H9 (cell line): Measurements from ENCODE around the gene TTC27. TPM values are rescaled to one million over a fixed set of nuclear protein-coding genes. Genes with fewer than 3 reads are reported as not detected.

Experiments used
- DNase-seq: peaks from one replicate; pipeline ENCODE4 v3.0.0-alpha.2; 2017
- H2AFZ ChIP-seq: one replicate; pipeline ENCODE4 v1.6.1; 2013; ENCODE audit warnings: mild to moderate bottlenecking, low read length, control low read depth, moderate library complexity
- H2AK5ac ChIP-seq: 2 replicates; pipeline ENCODE4 v1.6.1; 2013; ENCODE audit warnings: low read length, control low read depth, mixed read lengths; ENCODE audit not compliant: insufficient read length
- H2BK120ac ChIP-seq: one replicate; pipeline ENCODE4 v1.6.1; 2013; ENCODE audit warnings: low read depth, mild to moderate bottlenecking, low read length, control low read depth, inconsistent platforms; ENCODE audit not compliant: poor library complexity, severe bottlenecking
- H2BK12ac ChIP-seq: 2 replicates; pipeline ENCODE4 v1.6.1; 2013; ENCODE audit warnings: low read length, control low read depth, mixed read lengths, low read depth; ENCODE audit not compliant: insufficient read length
- H2BK15ac ChIP-seq: 2 replicates; pipeline ENCODE4 v1.6.1; 2013; ENCODE audit warnings: low read depth, low read length, control low read depth
- H2BK20ac ChIP-seq: one replicate; pipeline ENCODE4 v1.6.1; 2013; ENCODE audit warnings: low read depth, mild to moderate bottlenecking, low read length, control low read depth, inconsistent platforms; ENCODE audit not compliant: poor library complexity, severe bottlenecking
- H2BK5ac ChIP-seq: 2 replicates; pipeline ENCODE4 v1.6.1; 2013; ENCODE audit warnings: low read length, control low read depth, mixed read lengths; ENCODE audit not compliant: insufficient read length
- H3K14ac ChIP-seq: 2 replicates; pipeline ENCODE4 v1.6.1; 2013; ENCODE audit warnings: low read length, control low read depth; ENCODE audit not compliant: insufficient read depth
- H3K18ac ChIP-seq: 2 replicates; pipeline ENCODE4 v1.6.1; 2013; ENCODE audit warnings: low read depth, mild to moderate bottlenecking, mixed read lengths, low read length, control low read depth; ENCODE audit not compliant: insufficient read length
- H3K23ac ChIP-seq: 2 replicates; pipeline ENCODE4 v1.6.1; 2013; ENCODE audit warnings: low read length, control low read depth, mixed read lengths, low read depth; ENCODE audit not compliant: insufficient read length
- H3K23me2 ChIP-seq: 2 replicates; pipeline ENCODE4 v1.6.1; 2013; ENCODE audit warnings: low read depth, mild to moderate bottlenecking, mixed read lengths, low read length, control low read depth; ENCODE audit not compliant: insufficient read length, poor library complexity, severe bottlenecking
- H3K27ac ChIP-seq: 2 replicates; pipeline ENCODE4 v1.5.1; 2013; ENCODE audit warnings: low read length, control low read depth, mixed read lengths, low read depth; ENCODE audit not compliant: insufficient read length
- H3K27me3 ChIP-seq: 2 replicates; pipeline ENCODE4 v1.6.1; 2013; ENCODE audit warnings: low read length, control low read depth, inconsistent platforms; ENCODE audit not compliant: insufficient read depth
- H3K4ac ChIP-seq: 2 replicates; pipeline ENCODE4 v1.6.1; 2013; ENCODE audit warnings: low read depth, mild to moderate bottlenecking, control low read depth, inconsistent platforms, low read length, moderate library complexity
- H3K4me1 ChIP-seq: 2 replicates; pipeline ENCODE4 v1.6.1; 2013; ENCODE audit warnings: low read length, control low read depth, inconsistent platforms; ENCODE audit not compliant: insufficient read depth
- H3K4me2 ChIP-seq: 2 replicates; pipeline ENCODE4 v1.6.1; 2013; ENCODE audit warnings: low read length, control low read depth, mixed read lengths; ENCODE audit not compliant: insufficient read length, insufficient read depth
- H3K56ac ChIP-seq: 2 replicates; pipeline ENCODE4 v1.6.1; 2013; ENCODE audit warnings: low read depth, mild to moderate bottlenecking, mixed read lengths, low read length, control low read depth; ENCODE audit not compliant: insufficient read length
- H3K79me1 ChIP-seq: 2 replicates; pipeline ENCODE4 v1.6.1; 2013; ENCODE audit warnings: low read depth, mild to moderate bottlenecking, moderate library complexity, low read length, control low read depth, inconsistent platforms; ENCODE audit not compliant: insufficient read depth, poor library complexity, severe bottlenecking
- H3K79me2 ChIP-seq: 2 replicates; pipeline ENCODE4 v1.6.1; 2013; ENCODE audit warnings: low read length, control low read depth, inconsistent platforms; ENCODE audit not compliant: insufficient read depth
- H3K9ac ChIP-seq: 2 replicates; pipeline ENCODE4 v1.6.1; 2013; ENCODE audit warnings: low read length, control low read depth, mixed read lengths; ENCODE audit not compliant: insufficient read length; ENCODE audit errors: extremely low read depth
- H3K9me3 ChIP-seq: one replicate; pipeline ENCODE4 v1.6.1; 2013; ENCODE audit warnings: low read depth, low read length, inconsistent platforms; ENCODE audit not compliant: control insufficient read depth
- H3T11ph ChIP-seq: one replicate; pipeline ENCODE4 v1.6.1; 2013; ENCODE audit warnings: mild to moderate bottlenecking, low read length, control low read depth, inconsistent platforms
- H4K20me1 ChIP-seq: one replicate; pipeline ENCODE4 v1.6.1; 2013; ENCODE audit not compliant: control insufficient read depth, insufficient read length, insufficient read depth
- H4K5ac ChIP-seq: 2 replicates; pipeline ENCODE4 v1.6.1; 2013; ENCODE audit warnings: low read depth, mild to moderate bottlenecking, mixed read lengths, low read length, control low read depth; ENCODE audit not compliant: insufficient read length
- H4K8ac ChIP-seq: replicated peaks from 2 replicates; pipeline ENCODE4 v1.6.1; 2013; ENCODE audit warnings: low read length, control low read depth, mixed read lengths, low read depth; ENCODE audit not compliant: insufficient read length
- H4K91ac ChIP-seq: 2 replicates; pipeline ENCODE4 v1.6.1; 2013; ENCODE audit warnings: low read depth, mild to moderate bottlenecking, moderate library complexity, mixed read lengths, low read length, control low read depth; ENCODE audit not compliant: insufficient read length
- H3K27ac Mint-ChIP-seq, 3 experiments: 2 replicates in 2 of 3; 3 replicates in 1 of 3; pipeline ENCODE4 v1.8.0; 2020 to 2021; ENCODE audit warnings: mixed read lengths in 3 of 3, mild to moderate bottlenecking in 1 of 3, moderate library complexity in 1 of 3
- H3K27me3 Mint-ChIP-seq: 2 replicates; pipeline ENCODE4 v1.8.0; 2021; ENCODE audit warnings: low read depth, mild to moderate bottlenecking, moderate library complexity, mixed read lengths
- H3K36me3 Mint-ChIP-seq, 3 experiments: 2 replicates in 2 of 3; 3 replicates in 1 of 3; pipeline ENCODE4 v1.8.0; 2020 to 2021; ENCODE audit warnings: low read depth in 3 of 3, mixed read lengths in 3 of 3; ENCODE audit not compliant: insufficient read depth in 1 of 3
- H3K4me1 Mint-ChIP-seq, 2 experiments: 2 replicates each; pipeline ENCODE4 v1.8.0; 2020; ENCODE audit warnings: mixed read lengths in 2 of 2
- H3K4me3 Mint-ChIP-seq, 2 experiments: 2 replicates in 1 of 2; 3 replicates in 1 of 2; pipeline ENCODE4 v1.8.0; 2020 to 2021; ENCODE audit warnings: mild to moderate bottlenecking in 2 of 2, mixed read lengths in 2 of 2, moderate library complexity in 1 of 2
- H3K9me3 Mint-ChIP-seq, 2 experiments: 2 replicates in 1 of 2; 3 replicates in 1 of 2; pipeline ENCODE4 v1.8.0; 2020; ENCODE audit warnings: mild to moderate bottlenecking in 2 of 2, mixed read lengths in 2 of 2, moderate library complexity in 1 of 2
- WGBS: extraction: QIAGEN DNeasy Blood & Tissue Kit; methylation state at CpG from one replicate; pipeline ENCODE4 v1.1.7; 2013; ENCODE audit warnings: missing lambda C conversion rate, low lambda C conversion rate, mixed read lengths; ENCODE audit not compliant: insufficient read length; ENCODE audit errors: extremely low coverage; 5-methylcytosine and 5-hydroxymethylcytosine counted together
- total RNA-seq: library from RNA; stranded (reverse); gene quantifications from 2 replicates; pipeline ENCODE4 v1.2.1, GENCODE V29; 2021
- TF ChIP-seq, protein P1 (sequence below): fragments of 200-600 bp; sonication (generic); conservative IDR thresholded peaks from 3 replicates; pipeline ENCODE4 v1.8.0; 2021; ENCODE audit warnings: antibody characterized with exemption, mild to moderate bottlenecking

Gene TTC27
- total RNA-seq, 1 experiment from 2014 or later = 26.0 TPM

DNA sequence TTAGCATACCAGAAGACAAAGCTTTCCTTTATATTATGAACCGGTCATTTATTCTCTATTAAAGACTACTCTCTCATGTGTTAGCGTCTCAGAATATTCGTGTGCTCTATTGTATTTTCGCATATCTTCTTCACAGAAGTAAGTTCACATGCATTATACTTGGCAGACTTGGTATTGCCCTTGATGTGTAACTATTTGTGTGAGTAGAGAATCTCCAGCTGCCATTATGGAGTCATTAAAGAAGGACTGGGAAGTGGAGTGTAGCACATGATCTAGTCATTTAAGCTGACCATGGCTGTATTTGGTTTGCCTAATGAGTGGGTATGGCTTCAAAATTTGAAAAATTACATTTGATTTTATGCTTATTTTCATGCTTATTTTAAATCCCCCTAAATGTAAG is 92.9 kb downstream of the TTC27 start:
- Histone ChIP-seq H3K9ac (no peak overlapping the region), H3K9me3 (no peaks in the 10 kb centered on the region), H2BK15ac (no peak overlapping the region), H3K27me3 (no peaks in the 10 kb centered on the region), H4K20me1 (no peaks in the 10 kb centered on the region), H3K27ac (no peak overlapping the region), H3K4ac (no peak overlapping the region), H3K18ac (no peak overlapping the region), H2BK12ac (no peak overlapping the region), H2BK5ac (no peak overlapping the region), H2AFZ (no peak overlapping the region), H4K5ac (no peak overlapping the region), H3K14ac (no peak overlapping the region), H2BK20ac (no peak overlapping the region), H3K56ac (no peak overlapping the region), H3K79me2 (no peaks in the 10 kb centered on the region; the same call in 1 of the 2 replicates), H3K23me2 (no peaks in the 10 kb centered on the region), H4K91ac (no peak overlapping the region), H2BK120ac (no peak overlapping the region), H2AK5ac (no peak overlapping the region), H4K8ac (no peak overlapping the region), H3K4me1 (no peaks in the 10 kb centered on the region), H3T11ph (no peak overlapping the region), H3K4me2 (no peak overlapping the region), H3K79me1 (no peaks in the 10 kb centered on the region), H3K23ac (no peak overlapping the region)
- WGBS = no CpG with 5 or more reads among the region's 4 CpGs
- peaks cover 14% of the 10 kb centered on the region in 3 experiments for H3K36me3 Mint-ChIP-seq
- TF ChIP-seq, protein P1, sequence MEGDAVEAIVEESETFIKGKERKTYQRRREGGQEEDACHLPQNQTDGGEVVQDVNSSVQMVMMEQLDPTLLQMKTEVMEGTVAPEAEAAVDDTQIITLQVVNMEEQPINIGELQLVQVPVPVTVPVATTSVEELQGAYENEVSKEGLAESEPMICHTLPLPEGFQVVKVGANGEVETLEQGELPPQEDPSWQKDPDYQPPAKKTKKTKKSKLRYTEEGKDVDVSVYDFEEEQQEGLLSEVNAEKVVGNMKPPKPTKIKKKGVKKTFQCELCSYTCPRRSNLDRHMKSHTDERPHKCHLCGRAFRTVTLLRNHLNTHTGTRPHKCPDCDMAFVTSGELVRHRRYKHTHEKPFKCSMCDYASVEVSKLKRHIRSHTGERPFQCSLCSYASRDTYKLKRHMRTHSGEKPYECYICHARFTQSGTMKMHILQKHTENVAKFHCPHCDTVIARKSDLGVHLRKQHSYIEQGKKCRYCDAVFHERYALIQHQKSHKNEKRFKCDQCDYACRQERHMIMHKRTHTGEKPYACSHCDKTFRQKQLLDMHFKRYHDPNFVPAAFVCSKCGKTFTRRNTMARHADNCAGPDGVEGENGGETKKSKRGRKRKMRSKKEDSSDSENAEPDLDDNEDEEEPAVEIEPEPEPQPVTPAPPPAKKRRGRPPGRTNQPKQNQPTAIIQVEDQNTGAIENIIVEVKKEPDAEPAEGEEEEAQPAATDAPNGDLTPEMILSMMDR = no peak
- H3K4me3 Mint-ChIP-seq = no peak overlapping the region
- no peak overlapping the region for H3K27ac Mint-ChIP-seq
- no peak for DNase-seq
- peaks cover 6 to 7% of the 10 kb centered on the region in 2 experiments for H3K9me3 Mint-ChIP-seq
- H3K4me1 Mint-ChIP-seq = no peaks in the 10 kb centered on the region
- H3K27me3 Mint-ChIP-seq = no peaks in the 10 kb centered on the region
